PC-9 (cell line): Measurements from ENCODE around the gene LCE2C. TPM values are rescaled to one million over a fixed set of nuclear protein-coding genes. Genes with fewer than 3 reads are reported as not detected.
"Not testable (repeated sequence)": the region's sequence is repeated elsewhere in the genome, so short reads cannot be mapped to it uniquely, and the experiment has no call there.

Source experiments
- BruUV-seq: library from RNA; stranded (reverse); fragments of 400-500 nt; replicated peaks from 2 replicates; lab custom pipeline; 2021; lab: Mats Ljungman, UMichigan
- CTCF ChIA-PET: fragments of 300-600 bp; sonication (Branson Sonifier 250); formaldehyde crosslinking; loops from one replicate; lab custom pipeline; 2022; ENCODE audit warnings: antibody characterized with exemption; lab: Charles Lee
- POLR2A ChIA-PET: fragments of 300-600 bp; sonication (Branson Sonifier 250); formaldehyde crosslinking; loops from one replicate; lab custom pipeline; 2022; ENCODE audit warnings: antibody characterized with exemption; ENCODE audit not compliant: unreplicated experiment; lab: Charles Lee
- DNase-seq, 2 experiments: peaks; one replicate each; pipeline versions ENCODE4 v3.0.0 to v3.0.0-alpha.2; 2015 to 2022; ENCODE audit warnings: mixed read lengths in 1 of 2
- H2AFZ ChIP-seq: fragments of 200-600 bp; sonication (generic); 2 replicates; pipeline ENCODE4 v1.8.1; 2017; ENCODE audit warnings: antibody characterized with exemption
- H3F3A ChIP-seq: fragments of 200-600 bp; sonication (generic); 2 replicates; pipeline ENCODE4 v1.8.1; 2017; ENCODE audit warnings: antibody characterized with exemption, mild to moderate bottlenecking, low read depth; ENCODE audit not compliant: insufficient read depth
- H3K27ac ChIP-seq: fragments of 200-600 bp; sonication (generic); 2 replicates; pipeline ENCODE4 v1.6.1; 2016; ENCODE audit warnings: mixed run types
- H3K27me3 ChIP-seq: fragments of 200-600 bp; sonication (generic); 2 replicates; pipeline ENCODE4 v1.6.1; 2016; ENCODE audit warnings: low read depth, mixed run types; ENCODE audit not compliant: insufficient read depth
- H3K36me3 ChIP-seq: fragments of 200-600 bp; sonication (generic); 2 replicates; pipeline ENCODE4 v1.6.1; 2016; ENCODE audit warnings: low read depth, mixed run types
- H3K4me1 ChIP-seq: fragments of 200-600 bp; sonication (generic); replicated peaks from 2 replicates; pipeline ENCODE4 v1.6.1; 2016; ENCODE audit warnings: mixed run types; ENCODE audit not compliant: insufficient read depth
- H3K4me2 ChIP-seq: fragments of 200-600 bp; sonication (generic); 2 replicates; pipeline ENCODE4 v1.6.1; 2017; ENCODE audit warnings: mixed run types
- H3K4me3 ChIP-seq: fragments of 200-600 bp; sonication (generic); 2 replicates; pipeline ENCODE4 v1.6.1; 2016; ENCODE audit warnings: mixed run types
- H3K79me2 ChIP-seq: fragments of 200-600 bp; sonication (generic); 2 replicates; pipeline ENCODE4 v1.6.1; 2017; ENCODE audit warnings: low read depth, mixed run types
- H3K9me2 ChIP-seq: fragments of 200-600 bp; sonication (generic); 2 replicates; pipeline ENCODE4 v1.8.1; 2017; ENCODE audit warnings: mild to moderate bottlenecking; ENCODE audit not compliant: insufficient read depth
- H3K9me3 ChIP-seq: fragments of 200-600 bp; sonication (generic); 2 replicates; pipeline ENCODE4 v1.8.1; 2016; ENCODE audit warnings: low read depth; ENCODE audit not compliant: insufficient read depth
- H4K20me1 ChIP-seq: fragments of 200-600 bp; sonication (generic); 2 replicates; pipeline ENCODE4 v1.8.1; 2017; ENCODE audit not compliant: insufficient read depth
- EZH2 ChIP-seq: fragments of 200-600 bp; sonication (generic); IDR thresholded peaks from 2 replicates; pipeline ENCODE4 v1.8.0; 2017; ENCODE audit warnings: antibody characterized with exemption, low read depth
- intact Hi-C: fragments of 100-400 bp; cut with micrococcal nuclease; formaldehyde crosslinking; loops from one replicate; pipeline ENCODE4 v1.10.0; 2022; ENCODE audit not compliant: unreplicated experiment
- total RNA-seq: library from RNA; stranded (reverse); gene quantifications from 2 replicates; pipeline ENCODE4 v1.2.3, GENCODE V29; 2021
- TF ChIP-seq, protein P1 (sequence below): fragments of 200-600 bp; sonication (generic); conservative IDR thresholded peaks from 2 replicates; pipeline ENCODE4 v1.6.1; 2017; ENCODE audit warnings: mixed run types, antibody characterized with exemption, mild to moderate bottlenecking, moderate library complexity

LCE2C gene
- total RNA-seq, 1 experiment from 2014 or later, result not detected

DNA sequence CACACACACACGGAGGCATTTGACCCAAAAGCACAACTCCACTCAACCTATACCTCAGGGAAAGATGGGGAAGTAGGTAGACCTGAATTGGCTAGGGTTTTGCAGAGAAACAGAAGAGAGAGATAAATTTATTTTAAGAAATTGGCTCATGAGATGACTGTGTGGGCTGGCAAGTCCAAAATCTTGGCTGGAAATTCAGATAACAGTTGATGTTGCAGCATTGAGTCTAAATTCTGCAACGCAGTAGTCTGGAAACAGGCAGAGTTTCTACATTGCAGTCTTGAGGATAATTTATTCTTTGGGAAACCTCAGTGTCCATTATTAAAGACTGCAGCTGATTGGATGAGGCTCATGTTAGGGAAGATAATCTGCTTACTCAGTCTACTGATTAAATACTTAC is 6.5 kb downstream of the LCE2C start:
- Histone ChIP-seq H3K4me3 (no peak overlapping the region), H3K79me2 (no peaks in the 10 kb centered on the region), H3F3A (no peaks in the 10 kb centered on the region), H3K4me1 (no peaks in the 10 kb centered on the region), H2AFZ (no peak overlapping the region), H3K9me2 (no peaks in the 10 kb centered on the region), H3K9me3 (no peaks in the 10 kb centered on the region), H3K36me3 (no peaks in the 10 kb centered on the region), H4K20me1 (no peaks in the 10 kb centered on the region), H3K4me2 (no peak overlapping the region), H3K27me3 (peaks cover 55% of the 10 kb centered on the region), H3K27ac (no peak overlapping the region)
- intact Hi-C loops, result no loop called here
- DNase-seq, result no peak
- POLR2A ChIA-PET, result no interaction called here
- TF ChIP-seq, protein P1, sequence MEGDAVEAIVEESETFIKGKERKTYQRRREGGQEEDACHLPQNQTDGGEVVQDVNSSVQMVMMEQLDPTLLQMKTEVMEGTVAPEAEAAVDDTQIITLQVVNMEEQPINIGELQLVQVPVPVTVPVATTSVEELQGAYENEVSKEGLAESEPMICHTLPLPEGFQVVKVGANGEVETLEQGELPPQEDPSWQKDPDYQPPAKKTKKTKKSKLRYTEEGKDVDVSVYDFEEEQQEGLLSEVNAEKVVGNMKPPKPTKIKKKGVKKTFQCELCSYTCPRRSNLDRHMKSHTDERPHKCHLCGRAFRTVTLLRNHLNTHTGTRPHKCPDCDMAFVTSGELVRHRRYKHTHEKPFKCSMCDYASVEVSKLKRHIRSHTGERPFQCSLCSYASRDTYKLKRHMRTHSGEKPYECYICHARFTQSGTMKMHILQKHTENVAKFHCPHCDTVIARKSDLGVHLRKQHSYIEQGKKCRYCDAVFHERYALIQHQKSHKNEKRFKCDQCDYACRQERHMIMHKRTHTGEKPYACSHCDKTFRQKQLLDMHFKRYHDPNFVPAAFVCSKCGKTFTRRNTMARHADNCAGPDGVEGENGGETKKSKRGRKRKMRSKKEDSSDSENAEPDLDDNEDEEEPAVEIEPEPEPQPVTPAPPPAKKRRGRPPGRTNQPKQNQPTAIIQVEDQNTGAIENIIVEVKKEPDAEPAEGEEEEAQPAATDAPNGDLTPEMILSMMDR, result no peak
- no peak for TF ChIP-seq EZH2
- CTCF ChIA-PET, result no interaction called here
- BruUV-seq, result no TSS peak

DNA sequence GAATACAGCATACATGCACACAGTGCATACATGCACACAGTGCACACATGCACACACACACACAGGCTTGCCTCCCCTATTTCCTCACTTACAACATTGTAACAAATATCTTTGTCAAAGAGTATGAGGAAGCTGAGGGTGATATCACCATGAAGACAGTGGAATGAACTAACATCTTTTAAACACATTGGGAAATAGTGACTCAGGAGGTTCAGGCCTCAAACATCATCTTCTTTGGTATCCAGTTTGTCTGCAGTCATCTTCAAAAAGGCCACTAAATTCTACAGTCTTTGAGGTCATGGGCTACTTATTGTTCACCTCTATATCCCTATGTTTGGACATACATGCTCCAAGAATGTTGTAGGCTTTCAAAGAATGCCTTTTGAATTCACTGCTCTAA is 8.8 kb downstream of the LCE2C start:
- H3K27me3 ChIP-seq, result peaks cover 54% of the 10 kb centered on the region
- no peaks in the 10 kb centered on the region for H3K9me2 ChIP-seq
- no peak for DNase-seq
- H4K20me1 ChIP-seq, result no peaks in the 10 kb centered on the region
- H3K9me3 ChIP-seq, result no peaks in the 10 kb centered on the region
- H2AFZ ChIP-seq, result no peak overlapping the region
- H3K4me1 ChIP-seq, result no peaks in the 10 kb centered on the region
- no peaks in the 10 kb centered on the region for H3K36me3 ChIP-seq
- H3K4me3 ChIP-seq, result no peak overlapping the region
- POLR2A ChIA-PET, result no interaction called here
- BruUV-seq, result no TSS peak
- H3K4me2 ChIP-seq, result no peak overlapping the region
- CTCF ChIA-PET, result no interaction called here
- TF ChIP-seq, protein P1, result no peak
- TF ChIP-seq EZH2, result no peak
- intact Hi-C loops, result no loop called here
- H3F3A ChIP-seq, result no peaks in the 10 kb centered on the region
- no peak overlapping the region for H3K27ac ChIP-seq
- no peaks in the 10 kb centered on the region for H3K79me2 ChIP-seq

DNA sequence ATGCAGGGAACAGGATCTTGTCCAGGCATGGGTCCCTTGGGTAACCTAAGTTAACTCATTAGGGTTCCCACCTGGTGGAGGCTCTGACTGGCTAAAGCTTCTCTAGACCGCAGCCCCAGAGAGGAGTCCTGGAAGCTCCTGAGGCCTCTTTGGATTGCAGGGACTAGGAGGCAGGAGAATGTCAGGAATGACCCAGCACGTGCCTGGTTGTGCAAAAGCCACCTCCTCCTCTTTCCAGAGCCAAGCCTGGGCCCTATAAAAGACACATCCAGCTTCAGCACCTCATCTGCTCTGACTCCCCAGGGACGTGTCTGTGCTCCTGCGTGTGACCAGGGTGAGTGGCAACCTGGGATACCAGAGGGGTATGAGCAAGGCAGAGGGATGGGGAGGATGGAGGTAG is 10.7 kb downstream of the LCE2C start, which contains the start of gene LCE2B:
TSS of gene LCE2B (plus strand) at position 301 of the 400 bp plus-strand sequence. CDS start 721 bp downstream, outside the sequence.
- H3K79me2 ChIP-seq, intact Hi-C loops, BruUV-seq, DNase-seq, H3K4me2 ChIP-seq, H3K4me1 ChIP-seq, POLR2A ChIA-PET, CTCF ChIA-PET, H3K9me3 ChIP-seq, H3F3A ChIP-seq, H3K4me3 ChIP-seq, H4K20me1 ChIP-seq, H3K36me3 ChIP-seq, H3K27ac ChIP-seq, H2AFZ ChIP-seq, H3K9me2 ChIP-seq: not testable (repeated sequence)
- H3K27me3 ChIP-seq, result peaks cover 46% of the 10 kb centered on the region
